GM12878 (cell line): ENCODE measurements around the gene TNFRSF1A. TPM values are rescaled to one million over a fixed set of nuclear protein-coding genes. Genes with fewer than 3 reads are reported as not detected.

Experiments used
- ATAC-seq: fragments of 200-7000 bp; cut with Tn5 transposase; 3 replicates; pipeline ENCODE4 v1.9.1; 2020; ENCODE audit warnings: mild to moderate bottlenecking, moderate library complexity
- BruUV-seq: library from RNA; stranded (reverse); fragments of 400-500 nt; replicated peaks from 2 replicates; lab custom pipeline; 2021; lab: Mats Ljungman, UMichigan
- CTCF ChIA-PET: fragments of 300-600 bp; sonication (Branson Sonifier 250); formaldehyde crosslinking; extraction: SDS; loops from one replicate; lab custom pipeline; 2021; ENCODE audit warnings: inconsistent platforms; lab: Yijun Ruan, JAX
- POLR2A ChIA-PET: fragments of 350-600 bp; formaldehyde crosslinking; extraction: SDS; loops from one replicate; lab custom pipeline; 2021; ENCODE audit warnings: inconsistent platforms; lab: Charles Lee
- RAD21 ChIA-PET: fragments of 300-600 bp; sonication (Branson Sonifier 250); formaldehyde crosslinking; loops from one replicate; lab custom pipeline; 2023; ENCODE audit warnings: antibody characterized with exemption; ENCODE audit not compliant: unreplicated experiment; lab: Charles Lee
- SMC1A ChIA-PET: fragments of 300-600 bp; sonication (Branson Sonifier 250); formaldehyde crosslinking; loops from one replicate; lab custom pipeline; 2023; ENCODE audit not compliant: unreplicated experiment, uncharacterized antibody; lab: Charles Lee
- DNase-seq: peaks from one replicate; pipeline ENCODE4 v3.0.0-alpha.2; 2011; ENCODE audit warnings: low read depth, low spot score
- FAIRE-seq: peaks from 3 replicates; lab custom pipeline; 2011; peaks lifted over from hg19 to GRCh38; lab: Jason Lieb, UNC
- H2AFZ ChIP-seq: 2 replicates; pipeline ENCODE4 v1.6.0; 2011; ENCODE audit warnings: low read depth, low read length, control low read depth; ENCODE audit not compliant: control insufficient read depth
- H3K27ac ChIP-seq: 2 replicates; pipeline ENCODE4 v1.5.1; 2011; ENCODE audit warnings: control low read depth; ENCODE audit not compliant: control insufficient read depth, insufficient read depth
- H3K27me3 ChIP-seq, 2 experiments: replicated peaks in 1 of 2; 2 replicates each; pipeline versions ENCODE4 v1.6.0 to v1.6.1; 2011; ENCODE audit warnings: low read length in 1 of 2; ENCODE audit not compliant: control insufficient read depth in 2 of 2, insufficient read depth in 2 of 2
- H3K36me3 ChIP-seq, 2 experiments: 2 replicates each; pipeline ENCODE4 v1.5.1; 2011; ENCODE audit warnings: low read length in 1 of 2; ENCODE audit not compliant: control insufficient read depth in 2 of 2, insufficient read depth in 2 of 2
- H3K4me1 ChIP-seq: 2 replicates; pipeline ENCODE4 v1.6.1; 2011; ENCODE audit warnings: mild to moderate bottlenecking, low read length, moderate library complexity, mixed read lengths; ENCODE audit not compliant: control insufficient read depth, insufficient read depth
- H3K4me2 ChIP-seq: 2 replicates; pipeline ENCODE4 v1.6.0; 2011; ENCODE audit warnings: control low read depth; ENCODE audit not compliant: control insufficient read depth, insufficient read depth
- H3K4me3 ChIP-seq: fragments of 200-600 bp; sonication (generic); 2 replicates; pipeline ENCODE4 v1.5.1; 2016
- H3K79me2 ChIP-seq: 2 replicates; pipeline ENCODE4 v1.6.0; 2011; ENCODE audit warnings: low read length; ENCODE audit not compliant: control insufficient read depth, insufficient read depth
- H3K9ac ChIP-seq: 2 replicates; pipeline ENCODE4 v1.8.0; 2011; ENCODE audit warnings: low read length, control low read depth, mixed read lengths; ENCODE audit not compliant: control insufficient read depth, insufficient read depth
- H3K9me3 ChIP-seq: replicated peaks from 3 replicates; pipeline ENCODE4 v1.5.1; 2011; ENCODE audit warnings: mild to moderate bottlenecking, low read length; ENCODE audit not compliant: control insufficient read depth, insufficient read depth
- H4K20me1 ChIP-seq: 2 replicates; pipeline ENCODE4 v1.6.0; 2011; ENCODE audit not compliant: control insufficient read depth, insufficient read depth
- ATF3 ChIP-seq: IDR thresholded peaks from 2 replicates; pipeline ENCODE4 v1.6.1; 2011; ENCODE audit warnings: low read depth, mild to moderate bottlenecking, low read length, moderate library complexity, borderline replicate concordance; ENCODE audit errors: extremely low read depth
- BRCA1 ChIP-seq: IDR thresholded peaks from 2 replicates; pipeline ENCODE4 v1.6.1; 2011; ENCODE audit warnings: low read depth, low read length, improper control_type of control experiment
- CREB1 ChIP-seq: IDR thresholded peaks from 2 replicates; pipeline ENCODE4 v1.6.1; 2012; ENCODE audit warnings: low read depth, mild to moderate bottlenecking, inconsistent platforms
- E4F1 ChIP-seq: fragments of 450-650 bp; IDR thresholded peaks from 2 replicates; pipeline ENCODE4 v1.6.1; 2018; ENCODE audit warnings: borderline replicate concordance, mild to moderate bottlenecking; ENCODE audit not compliant: partially characterized antibody
- EGR1 ChIP-seq, 2 experiments: IDR thresholded peaks; 1 replicate in 1 of 2; 2 replicates in 1 of 2; pipeline ENCODE4 v1.6.1; 2011 to 2012; ENCODE audit warnings: low read depth in 2 of 2, low read length in 2 of 2, borderline replicate concordance in 1 of 2, mild to moderate bottlenecking in 1 of 2, moderate library complexity in 1 of 2
- FOS ChIP-seq: IDR thresholded peaks from 3 replicates; pipeline ENCODE4 v1.6.1; 2011; ENCODE audit warnings: borderline replicate concordance; ENCODE audit not compliant: insufficient read length; ENCODE audit errors: extremely low read depth
- IKZF1 ChIP-seq: fragments of 450-650 bp; conservative IDR thresholded peaks from 2 replicates; pipeline ENCODE4 v1.6.1; 2017; ENCODE audit warnings: antibody characterized with exemption, mild to moderate bottlenecking
- IKZF2 ChIP-seq, 2 experiments: fragments of 450-650 bp; IDR thresholded peaks; 2 replicates each; pipeline ENCODE4 v1.6.1; 2017; ENCODE audit warnings: mild to moderate bottlenecking in 2 of 2, moderate library complexity in 2 of 2
- IRF4 ChIP-seq: IDR thresholded peaks from 2 replicates; pipeline ENCODE4 v1.6.1; 2011; ENCODE audit warnings: low read depth, low read length
- LARP7 ChIP-seq: fragments of 450-650 bp; IDR thresholded peaks from 2 replicates; pipeline ENCODE4 v1.6.1; 2017; ENCODE audit warnings: mild to moderate bottlenecking
- MTA3 ChIP-seq: IDR thresholded peaks from 2 replicates; pipeline ENCODE4 v1.6.1; 2012; ENCODE audit warnings: low read length, inconsistent platforms, borderline replicate concordance
- POLR2AphosphoS2 ChIP-seq: IDR thresholded peaks from 2 replicates; pipeline ENCODE4 v1.6.1; 2011; ENCODE audit warnings: low read depth, mild to moderate bottlenecking, low read length, improper control_type of control experiment, moderate library complexity
- REST ChIP-seq: IDR thresholded peaks from 2 replicates; pipeline ENCODE4 v1.6.1; 2012; ENCODE audit warnings: mild to moderate bottlenecking, low read depth, low read length
- TAF1 ChIP-seq: IDR thresholded peaks from 2 replicates; pipeline ENCODE4 v1.6.1; 2011; ENCODE audit warnings: mild to moderate bottlenecking, low read depth, low read length, borderline replicate concordance
- TCF3 ChIP-seq: IDR thresholded peaks from 2 replicates; pipeline ENCODE4 v1.6.1; 2012; ENCODE audit warnings: low read depth, mild to moderate bottlenecking, low read length, borderline replicate concordance; ENCODE audit not compliant: insufficient read depth
- ZNF384 ChIP-seq: IDR thresholded peaks from 2 replicates; pipeline ENCODE4 v1.6.1; 2012; ENCODE audit warnings: low read depth, mild to moderate bottlenecking, low read length, improper control_type of control experiment, borderline replicate concordance
- WGBS: methylation state at CpG from one replicate; pipeline ENCODE4 v1.1.6; 2016; ENCODE audit warnings: low lambda C conversion rate; ENCODE audit not compliant: insufficient replicate concordance, insufficient coverage; ENCODE audit errors: missing lambda C conversion rate; 5-methylcytosine and 5-hydroxymethylcytosine counted together
- in situ Hi-C: fragments of 300-500 bp; cut with MboI; formaldehyde crosslinking; loops from 9 replicates; pipeline ENCODE4 v1.14.3; 2018; ENCODE audit warnings: mixed read lengths
- intact Hi-C: fragments of 100-400 bp; cut with micrococcal nuclease; formaldehyde crosslinking; loops from one replicate; pipeline ENCODE4 v1.14.2; 2022; ENCODE audit not compliant: unreplicated experiment
- polyA plus RNA-seq, 11 experiments: library from polyadenylated mRNA; depleted of rRNA in 4 of 11; unstranded in 6 of 11; stranded (reverse) in 5 of 11; fragments of >200 nt; fragmentation: Nextera tagmentation in 4 of 11; fragmentation: Illumina TruSeq in 1 of 11; extraction: Ambion mirVana in 4 of 11; extraction: Trizol in 1 of 11; gene quantifications; 1 replicate in 1 of 11; 2 replicates in 10 of 11; pipeline versions ENCODE4 v1.2.1 to v1.2.3, GENCODE V29; 2011 to 2016; ENCODE audit warnings: inconsistent platforms in 2 of 11, missing spikeins in 2 of 11, low read depth in 1 of 11
- total RNA-seq, 4 experiments: library from RNA; depleted of rRNA in 3 of 4; stranded (reverse); fragments of >200 nt in 3 of 4; fragmentation: Illumina TruSeq in 1 of 4; extraction: Trizol in 1 of 4; gene quantifications; 2 replicates each; pipeline versions ENCODE4 v1.2.1 to v1.2.3, GENCODE V29; 2013 to 2021

The TNFRSF1A gene
- total and polyA plus RNA-seq, 10 of the 15 experiments (the other 5 are each of a cell fraction or from before 2014, with no cell fraction given) = 0.24 to 16.5 (median 13.0) TPM

DNA sequence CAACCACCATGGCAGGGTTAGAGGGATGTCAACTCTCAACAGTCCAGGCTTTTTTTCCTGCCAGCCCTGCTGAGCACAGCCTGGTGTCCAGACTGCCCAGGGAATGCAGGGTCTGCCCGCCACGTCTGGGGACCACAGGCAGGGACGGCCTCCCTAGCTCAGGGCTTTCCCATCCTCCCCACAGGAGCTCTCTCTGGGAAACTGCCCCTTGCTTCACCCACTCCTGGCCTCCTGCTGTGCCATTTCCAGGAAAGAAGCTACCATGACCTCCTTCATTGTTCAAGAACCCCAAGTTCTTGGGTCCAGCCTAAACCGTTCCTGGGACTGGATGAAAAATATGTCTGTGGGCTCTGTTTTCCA lies 28.7 kb upstream of the TNFRSF1A start (continued):
- TF ChIP-seq E4F1 (no peak), IRF4 (no peak), CREB1 (no peak), FOS (no peak), ATF3 (no peak), IKZF1 (no peak)

GRCh38 chr12:6369916-6370575 lies 28.2 kb upstream of the TNFRSF1A start:
- Histone ChIP-seq H3K4me1 (peaks cover 13% of the 10 kb centered on the region; the same call in 1 of the 2 replicates), H3K9ac (no peak overlapping the region), H3K27me3 (peaks cover 0 to 2% of the 10 kb centered on the region in 2 experiments; a peak in 2 of 4 replicates), H4K20me1 (no peaks in the 10 kb centered on the region)
- SMC1A ChIA-PET = interaction anchor here (0.8 kb wide), 1 partner anchor 31 kb away, joined by 4 read pairs; no protein-coding TSS in a partner anchor
- DNase-seq (no peak), ATAC-seq (no peak)
- WGBS = 36% methylated on average over 9 of the region's 9 CpGs
- no peak for TF ChIP-seq TCF3
- no peak for TF ChIP-seq TAF1
- TF ChIP-seq IRF4 = no peak
- no peak for TF ChIP-seq BRCA1
- TF ChIP-seq REST = no peak
- TF ChIP-seq LARP7 = no peak
- no peak for TF ChIP-seq EGR1 (IDR thresholded peaks at IDR 0.05; ENCODE audit: borderline replicate concordance in 1 of 2, low read depth in 2 of 2, low read length in 2 of 2)
- no peak for TF ChIP-seq MTA3
- no peak for TF ChIP-seq POLR2AphosphoS2
- no peak for TF ChIP-seq IKZF2 (IDR thresholded peaks at IDR 0.05)
- TF ChIP-seq ZNF384 = no peak
- TF ChIP-seq, all 136 proteins: peak for 0
- Histone ChIP-seq H3K9me3 (no peaks in the 10 kb centered on the region), H3K79me2 (no peaks in the 10 kb centered on the region), H3K4me2 (no peak overlapping the region), H2AFZ (no peak overlapping the region), H3K4me3 (no peak overlapping the region), H3K27ac (no peak overlapping the region), H3K36me3 (no peaks in the 10 kb centered on the region)
- RAD21 ChIA-PET = no interaction called here
- in situ Hi-C loops = no loop called here
- BruUV-seq = no TSS peak
- POLR2A ChIA-PET = interaction anchor here (0.5 kb wide), 1 partner anchor 13 kb away, joined by 3 read pairs; no protein-coding TSS in a partner anchor
- FAIRE-seq = no peak
- intact Hi-C loops = no loop called here
- CTCF ChIA-PET = no interaction called here
